HCT116 (cell line): ENCODE data around the gene ATG12. TPM values are rescaled to one million over a fixed set of nuclear protein-coding genes. Genes with fewer than 3 reads are reported as not detected.

Experiments
- ATAC-seq: fragments of 200-7000 bp; cut with Tn5 transposase; 2 replicates; pipeline ENCODE4 v1.9.1; 2020; ENCODE audit warnings: mild to moderate bottlenecking, moderate library complexity
- BruUV-seq: library from RNA; stranded (reverse); fragments of 400-500 nt; replicated peaks from 2 replicates; lab custom pipeline; 2021; lab: Mats Ljungman, UMichigan
- CTCF ChIA-PET: fragments of 300-600 bp; sonication (Branson Sonifier 250); formaldehyde crosslinking; loops from one replicate; lab custom pipeline; 2021; ENCODE audit warnings: antibody characterized with exemption; lab: Charles Lee
- POLR2A ChIA-PET: fragments of 300-600, 350-600 bp; sonication (Branson Sonifier 250); formaldehyde crosslinking; loops from one replicate; lab custom pipeline; 2021; ENCODE audit warnings: antibody characterized with exemption; lab: Charles Lee
- RAD21 ChIA-PET, 2 experiments: fragments of 300-600 bp; sonication (Branson Sonifier 250); formaldehyde crosslinking; loops; one replicate each; lab custom pipeline; 2023; ENCODE audit warnings: low total read pairs in 2 of 2; ENCODE audit not compliant: uncharacterized antibody in 2 of 2, unreplicated experiment in 2 of 2, low non-redundant PET in 1 of 2; lab: Charles Lee
- DNase-seq: peaks from one replicate; pipeline ENCODE4 v3.0.0-alpha.2; 2010; ENCODE audit warnings: low read depth, low spot score
- H2AFZ ChIP-seq: fragments of 200-600 bp; shearing (Covaris generic), sonication (generic); 2 replicates; pipeline ENCODE4 v1.6.1; 2017; ENCODE audit warnings: low read depth, mixed run types, mixed read lengths, antibody characterized with exemption, low read length; ENCODE audit not compliant: poor library complexity, severe bottlenecking
- H3K27ac ChIP-seq: 2 replicates; pipeline ENCODE4 v1.5.1; 2012; ENCODE audit warnings: low read depth, low read length
- H3K27me3 ChIP-seq: fragments of 200-600 bp; sonication (generic); 2 replicates; pipeline ENCODE4 v1.6.1; 2016; ENCODE audit warnings: mixed run types, low read length, mixed read lengths; ENCODE audit not compliant: insufficient read depth
- H3K36me3 ChIP-seq, 2 experiments: fragments of 200-500 bp in 1 of 2; fragments of 200-600 bp in 1 of 2; sonication (Bioruptor generic) in 1 of 2; sonication (generic) in 1 of 2; 2 replicates each; pipeline versions ENCODE4 v1.5.1 to v1.6.1; 2014 to 2016; ENCODE audit warnings: low read length in 2 of 2, inconsistent platforms in 1 of 2, mixed read lengths in 1 of 2, mixed run types in 1 of 2; ENCODE audit not compliant: insufficient read depth in 2 of 2, control insufficient read depth in 1 of 2
- H3K4me1 ChIP-seq, 2 experiments: fragments of 200-600 bp in 1 of 2; sonication (generic) in 1 of 2; 2 replicates each; pipeline versions ENCODE4 v1.5.1 to v1.6.1; 2012 to 2017; ENCODE audit warnings: low read length in 2 of 2, inconsistent platforms in 1 of 2, mild to moderate bottlenecking in 1 of 2, mixed read lengths in 1 of 2, mixed run types in 1 of 2, moderate library complexity in 1 of 2; ENCODE audit not compliant: insufficient read depth in 2 of 2, control insufficient read depth in 1 of 2
- H3K4me2 ChIP-seq: fragments of 200-600 bp; sonication (generic); 2 replicates; pipeline ENCODE4 v1.6.1; 2017; ENCODE audit warnings: mixed run types, low read length, mixed read lengths
- H3K4me3 ChIP-seq, 2 experiments: fragments of 200-600 bp in 1 of 2; sonication (generic) in 1 of 2; replicated peaks in 1 of 2; 2 replicates each; pipeline ENCODE4 v1.5.1; 2011 to 2016; ENCODE audit warnings: low read length in 2 of 2, control low read depth in 1 of 2, low read depth in 1 of 2, mild to moderate bottlenecking in 1 of 2, mixed read lengths in 1 of 2, mixed run types in 1 of 2
- H3K79me2 ChIP-seq: fragments of 200-600 bp; sonication (generic); 2 replicates; pipeline ENCODE4 v1.6.1; 2017; ENCODE audit warnings: mild to moderate bottlenecking, mixed run types, low read length, moderate library complexity, mixed read lengths; ENCODE audit not compliant: insufficient read depth
- H3K9ac ChIP-seq: fragments of 200-600 bp; sonication (generic); 2 replicates; pipeline ENCODE4 v1.6.1; 2016; ENCODE audit warnings: low read length, mixed read lengths
- H3K9me2 ChIP-seq: fragments of 200-600 bp; sonication (generic), shearing (Covaris generic); 2 replicates; pipeline ENCODE4 v1.6.1; 2017; ENCODE audit warnings: mixed run types, mild to moderate bottlenecking, moderate library complexity; ENCODE audit not compliant: insufficient read depth
- H3K9me3 ChIP-seq, 2 experiments: fragments of 200-500 bp in 1 of 2; fragments of 200-600 bp in 1 of 2; sonication (Bioruptor generic) in 1 of 2; sonication (generic) in 1 of 2; 2 replicates each; pipeline ENCODE4 v1.6.1; 2014 to 2017; ENCODE audit warnings: low read length in 2 of 2, mixed read lengths in 2 of 2, inconsistent platforms in 1 of 2, low read depth in 1 of 2, mild to moderate bottlenecking in 1 of 2, mixed run types in 1 of 2, moderate library complexity in 1 of 2; ENCODE audit not compliant: control insufficient read depth in 1 of 2, insufficient read depth in 1 of 2
- H4K20me1 ChIP-seq: fragments of 200-600 bp; sonication (generic), shearing (Covaris generic); 2 replicates; pipeline ENCODE4 v1.6.1; 2017; ENCODE audit warnings: mixed run types, mild to moderate bottlenecking, moderate library complexity; ENCODE audit not compliant: insufficient read depth
- CEBPB ChIP-seq: IDR thresholded peaks from 2 replicates; pipeline ENCODE4 v1.6.1; 2012; ENCODE audit warnings: low read depth
- EGR1 ChIP-seq: IDR thresholded peaks from 2 replicates; pipeline ENCODE4 v1.6.1; 2012; ENCODE audit warnings: low read depth
- ELF1 ChIP-seq: IDR thresholded peaks from 2 replicates; pipeline ENCODE4 v1.6.1; 2012; ENCODE audit warnings: low read depth, borderline replicate concordance
- FOSL1 ChIP-seq: IDR thresholded peaks from 2 replicates; pipeline ENCODE4 v1.6.1; 2012; ENCODE audit warnings: low read depth
- JUND ChIP-seq: IDR thresholded peaks from 2 replicates; pipeline ENCODE4 v1.6.1; 2012
- POLR2AphosphoS5 ChIP-seq: IDR thresholded peaks from 2 replicates; pipeline ENCODE4 v1.6.1; 2011; ENCODE audit warnings: mild to moderate bottlenecking, low read depth, low read length, moderate library complexity
- RAD21 ChIP-seq: IDR thresholded peaks from 2 replicates; pipeline ENCODE4 v1.6.1; 2012; ENCODE audit warnings: low read depth, mild to moderate bottlenecking
- SIN3A ChIP-seq: IDR thresholded peaks from 2 replicates; pipeline ENCODE4 v1.6.1; 2012; ENCODE audit warnings: low read depth
- SP1 ChIP-seq: IDR thresholded peaks from 2 replicates; pipeline ENCODE4 v1.6.1; 2012; ENCODE audit warnings: low read depth
- SRF ChIP-seq: IDR thresholded peaks from 2 replicates; pipeline ENCODE4 v1.6.1; 2012; ENCODE audit warnings: low read depth
- TCF7L2 ChIP-seq: IDR thresholded peaks from 2 replicates; pipeline ENCODE4 v1.7.0; 2011; ENCODE audit warnings: borderline replicate concordance, inconsistent platforms; ENCODE audit not compliant: insufficient read depth, insufficient read length; ENCODE audit errors: extremely low read depth
- YY1 ChIP-seq: IDR thresholded peaks from 2 replicates; pipeline ENCODE4 v1.6.1; 2011; ENCODE audit warnings: low read length, low read depth, moderate library complexity, mild to moderate bottlenecking; ENCODE audit not compliant: insufficient replicate concordance; ENCODE audit errors: extremely low read depth
- ZFX ChIP-seq: fragments of 450-650 bp; IDR thresholded peaks from 2 replicates; pipeline ENCODE4 v1.6.1; 2017
- intact Hi-C: fragments of 100-400 bp; cut with micrococcal nuclease; formaldehyde crosslinking; loops from 2 replicates; pipeline ENCODE4 v1.10.0; 2022
- total RNA-seq: library from RNA; stranded (reverse); gene quantifications from one replicate; pipeline ENCODE4 v1.2.1, GENCODE V29; 2021; ENCODE audit not compliant: unreplicated experiment
- TF ChIP-seq, protein P1 (sequence below): IDR thresholded peaks from 2 replicates; pipeline ENCODE4 v1.6.1; 2012
- TF ChIP-seq, protein P2 (sequence below), 3 experiments: fragments of 200-600 bp in 1 of 3; sonication (generic) in 1 of 3; IDR thresholded peaks in 2 of 3; conservative IDR thresholded peaks in 1 of 3; 2 replicates each; pipeline ENCODE4 v1.5.1; 2012 to 2017; ENCODE audit warnings: low read depth in 2 of 3, low read length in 2 of 3, antibody characterized with exemption in 1 of 3, borderline replicate concordance in 1 of 3, control low read depth in 1 of 3, mild to moderate bottlenecking in 1 of 3, mixed read lengths in 1 of 3, mixed run types in 1 of 3, moderate library complexity in 1 of 3; ENCODE audit not compliant: insufficient read depth in 1 of 3
- TF ChIP-seq, protein P3 (sequence below): IDR thresholded peaks from 2 replicates; pipeline ENCODE4 v1.6.1; 2012; ENCODE audit warnings: low read depth
- TF ChIP-seq, protein P4 (sequence below): IDR thresholded peaks from 2 replicates; pipeline ENCODE4 v1.6.1; 2012

The ATG12 gene
- total RNA-seq, 1 experiment from 2014 or later = 270 TPM

DNA sequence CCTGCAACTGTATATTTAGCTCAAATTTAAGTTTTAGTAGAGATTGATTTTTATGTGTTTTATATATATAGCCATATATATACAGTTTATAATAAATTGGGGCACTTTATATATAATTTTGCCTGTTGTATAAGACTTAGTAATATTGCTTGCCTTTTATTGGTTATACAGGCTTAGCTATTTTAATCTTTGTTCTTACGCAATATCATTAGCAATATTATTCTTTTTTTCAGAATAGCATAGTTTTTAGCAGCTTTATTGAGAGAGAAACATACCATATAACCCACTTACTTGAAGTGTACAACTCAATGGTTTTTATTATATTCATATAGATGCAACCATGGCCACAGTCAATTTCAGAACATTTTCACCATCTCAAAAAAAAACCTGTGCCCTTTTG, 52.9 kb downstream of the ATG12 start:
- H3K9me2 ChIP-seq = no peaks in the 10 kb centered on the region
- no peak for ATAC-seq
- no peak overlapping the region for H3K27ac ChIP-seq
- ChIA-PET POLR2A (no interaction called here), RAD21 (no interaction called here), CTCF (no interaction called here)
- H3K79me2 ChIP-seq = no peaks in the 10 kb centered on the region
- H3K4me3 ChIP-seq = no peak overlapping the region
- H3K9me3 ChIP-seq = 0 out of 4 replicates have a peak, but pooled peaks cover 0 to 5% of the 10 kb centered on the region in 2 experiments
- no peak overlapping the region for H2AFZ ChIP-seq
- no peaks in the 10 kb centered on the region for H3K36me3 ChIP-seq
- BruUV-seq = no TSS peak
- no peak for DNase-seq
- H4K20me1 ChIP-seq = no peaks in the 10 kb centered on the region
- no peaks in the 10 kb centered on the region for H3K27me3 ChIP-seq
- H3K4me2 ChIP-seq = no peak overlapping the region
- no peaks in the 10 kb centered on the region for H3K4me1 ChIP-seq
- intact Hi-C loops = no loop called here
- no peak overlapping the region for H3K9ac ChIP-seq
- TF ChIP-seq, protein P1, sequence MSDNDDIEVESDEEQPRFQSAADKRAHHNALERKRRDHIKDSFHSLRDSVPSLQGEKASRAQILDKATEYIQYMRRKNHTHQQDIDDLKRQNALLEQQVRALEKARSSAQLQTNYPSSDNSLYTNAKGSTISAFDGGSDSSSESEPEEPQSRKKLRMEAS = no peak
- TF ChIP-seq JUND (no peak), ELF1 (no peak), POLR2AphosphoS5 (no peak), RAD21 (no peak), SRF (no peak), FOSL1 (no peak), EGR1 (no peak), TCF7L2 (no peak), SIN3A (no peak), YY1 (no peak), CEBPB (no peak), ZFX (no peak), SP1 (no peak)
- TF ChIP-seq, protein P2, sequence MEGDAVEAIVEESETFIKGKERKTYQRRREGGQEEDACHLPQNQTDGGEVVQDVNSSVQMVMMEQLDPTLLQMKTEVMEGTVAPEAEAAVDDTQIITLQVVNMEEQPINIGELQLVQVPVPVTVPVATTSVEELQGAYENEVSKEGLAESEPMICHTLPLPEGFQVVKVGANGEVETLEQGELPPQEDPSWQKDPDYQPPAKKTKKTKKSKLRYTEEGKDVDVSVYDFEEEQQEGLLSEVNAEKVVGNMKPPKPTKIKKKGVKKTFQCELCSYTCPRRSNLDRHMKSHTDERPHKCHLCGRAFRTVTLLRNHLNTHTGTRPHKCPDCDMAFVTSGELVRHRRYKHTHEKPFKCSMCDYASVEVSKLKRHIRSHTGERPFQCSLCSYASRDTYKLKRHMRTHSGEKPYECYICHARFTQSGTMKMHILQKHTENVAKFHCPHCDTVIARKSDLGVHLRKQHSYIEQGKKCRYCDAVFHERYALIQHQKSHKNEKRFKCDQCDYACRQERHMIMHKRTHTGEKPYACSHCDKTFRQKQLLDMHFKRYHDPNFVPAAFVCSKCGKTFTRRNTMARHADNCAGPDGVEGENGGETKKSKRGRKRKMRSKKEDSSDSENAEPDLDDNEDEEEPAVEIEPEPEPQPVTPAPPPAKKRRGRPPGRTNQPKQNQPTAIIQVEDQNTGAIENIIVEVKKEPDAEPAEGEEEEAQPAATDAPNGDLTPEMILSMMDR (IDR thresholded peaks at IDR 0.05 in 2 of 3, conservative IDR thresholded peaks at IDR 0.05 in 1 of 3; ENCODE audit: borderline replicate concordance in 1 of 3, insufficient read depth in 1 of 3, low read depth in 2 of 3, low read length in 2 of 3) = no peak
- TF ChIP-seq, protein P3, sequence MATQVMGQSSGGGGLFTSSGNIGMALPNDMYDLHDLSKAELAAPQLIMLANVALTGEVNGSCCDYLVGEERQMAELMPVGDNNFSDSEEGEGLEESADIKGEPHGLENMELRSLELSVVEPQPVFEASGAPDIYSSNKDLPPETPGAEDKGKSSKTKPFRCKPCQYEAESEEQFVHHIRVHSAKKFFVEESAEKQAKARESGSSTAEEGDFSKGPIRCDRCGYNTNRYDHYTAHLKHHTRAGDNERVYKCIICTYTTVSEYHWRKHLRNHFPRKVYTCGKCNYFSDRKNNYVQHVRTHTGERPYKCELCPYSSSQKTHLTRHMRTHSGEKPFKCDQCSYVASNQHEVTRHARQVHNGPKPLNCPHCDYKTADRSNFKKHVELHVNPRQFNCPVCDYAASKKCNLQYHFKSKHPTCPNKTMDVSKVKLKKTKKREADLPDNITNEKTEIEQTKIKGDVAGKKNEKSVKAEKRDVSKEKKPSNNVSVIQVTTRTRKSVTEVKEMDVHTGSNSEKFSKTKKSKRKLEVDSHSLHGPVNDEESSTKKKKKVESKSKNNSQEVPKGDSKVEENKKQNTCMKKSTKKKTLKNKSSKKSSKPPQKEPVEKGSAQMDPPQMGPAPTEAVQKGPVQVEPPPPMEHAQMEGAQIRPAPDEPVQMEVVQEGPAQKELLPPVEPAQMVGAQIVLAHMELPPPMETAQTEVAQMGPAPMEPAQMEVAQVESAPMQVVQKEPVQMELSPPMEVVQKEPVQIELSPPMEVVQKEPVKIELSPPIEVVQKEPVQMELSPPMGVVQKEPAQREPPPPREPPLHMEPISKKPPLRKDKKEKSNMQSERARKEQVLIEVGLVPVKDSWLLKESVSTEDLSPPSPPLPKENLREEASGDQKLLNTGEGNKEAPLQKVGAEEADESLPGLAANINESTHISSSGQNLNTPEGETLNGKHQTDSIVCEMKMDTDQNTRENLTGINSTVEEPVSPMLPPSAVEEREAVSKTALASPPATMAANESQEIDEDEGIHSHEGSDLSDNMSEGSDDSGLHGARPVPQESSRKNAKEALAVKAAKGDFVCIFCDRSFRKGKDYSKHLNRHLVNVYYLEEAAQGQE = no peak
- TF ChIP-seq, protein P4, sequence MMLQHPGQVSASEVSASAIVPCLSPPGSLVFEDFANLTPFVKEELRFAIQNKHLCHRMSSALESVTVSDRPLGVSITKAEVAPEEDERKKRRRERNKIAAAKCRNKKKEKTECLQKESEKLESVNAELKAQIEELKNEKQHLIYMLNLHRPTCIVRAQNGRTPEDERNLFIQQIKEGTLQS = no peak
